SH-SY5Y (cell line): ENCODE data around the gene TMEM127.

Source experiments
- GATA2 ChIP-seq: IDR thresholded peaks from 2 replicates; pipeline ENCODE4 v1.6.1; 2011; ENCODE audit warnings: mild to moderate bottlenecking, low read depth, low read length
- GATA3 ChIP-seq: IDR thresholded peaks from 2 replicates; pipeline ENCODE4 v1.6.1; 2011; ENCODE audit warnings: low read depth, mild to moderate bottlenecking, low read length, moderate library complexity

GRCh38 chr2:96265840-96266679 lies at the start of gene TMEM127, which contains the start of gene CIAO1:
- TF ChIP-seq GATA2 (no peak), GATA3 (no peak)
